ENCODE measurements around the gene SLC5A2.

Gene SLC5A2

DNA sequence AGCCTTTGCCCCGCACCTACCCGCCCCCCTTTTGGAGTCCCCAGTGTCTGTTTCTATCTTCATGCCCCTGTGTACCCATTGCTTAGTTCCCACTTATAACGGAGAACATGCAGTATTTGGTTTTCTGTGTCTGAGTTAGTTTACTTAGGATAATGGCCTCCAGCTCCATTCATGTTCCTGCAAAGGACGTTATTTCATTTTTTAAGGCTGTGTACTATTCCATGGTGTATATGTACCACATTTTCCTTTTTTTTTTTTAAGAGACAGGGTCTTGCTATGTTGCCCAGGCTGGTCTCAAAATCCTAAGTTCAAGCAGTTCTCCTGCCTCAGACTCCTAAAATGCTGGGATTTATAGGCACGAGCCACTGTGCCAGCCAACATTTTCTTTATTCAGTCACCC lies 15.1 kb upstream of the SLC5A2 start:
- no peak overlapping the region for H3K4me3 ChIP-seq (ENCODE audit: low read length)
- no peak for DNase-seq (ENCODE audit: low read depth)
- TF ChIP-seq, protein P1, sequence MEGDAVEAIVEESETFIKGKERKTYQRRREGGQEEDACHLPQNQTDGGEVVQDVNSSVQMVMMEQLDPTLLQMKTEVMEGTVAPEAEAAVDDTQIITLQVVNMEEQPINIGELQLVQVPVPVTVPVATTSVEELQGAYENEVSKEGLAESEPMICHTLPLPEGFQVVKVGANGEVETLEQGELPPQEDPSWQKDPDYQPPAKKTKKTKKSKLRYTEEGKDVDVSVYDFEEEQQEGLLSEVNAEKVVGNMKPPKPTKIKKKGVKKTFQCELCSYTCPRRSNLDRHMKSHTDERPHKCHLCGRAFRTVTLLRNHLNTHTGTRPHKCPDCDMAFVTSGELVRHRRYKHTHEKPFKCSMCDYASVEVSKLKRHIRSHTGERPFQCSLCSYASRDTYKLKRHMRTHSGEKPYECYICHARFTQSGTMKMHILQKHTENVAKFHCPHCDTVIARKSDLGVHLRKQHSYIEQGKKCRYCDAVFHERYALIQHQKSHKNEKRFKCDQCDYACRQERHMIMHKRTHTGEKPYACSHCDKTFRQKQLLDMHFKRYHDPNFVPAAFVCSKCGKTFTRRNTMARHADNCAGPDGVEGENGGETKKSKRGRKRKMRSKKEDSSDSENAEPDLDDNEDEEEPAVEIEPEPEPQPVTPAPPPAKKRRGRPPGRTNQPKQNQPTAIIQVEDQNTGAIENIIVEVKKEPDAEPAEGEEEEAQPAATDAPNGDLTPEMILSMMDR (conservative IDR thresholded peaks at IDR 0.05; ENCODE audit: low read depth, low read length) = no peak

DNA sequence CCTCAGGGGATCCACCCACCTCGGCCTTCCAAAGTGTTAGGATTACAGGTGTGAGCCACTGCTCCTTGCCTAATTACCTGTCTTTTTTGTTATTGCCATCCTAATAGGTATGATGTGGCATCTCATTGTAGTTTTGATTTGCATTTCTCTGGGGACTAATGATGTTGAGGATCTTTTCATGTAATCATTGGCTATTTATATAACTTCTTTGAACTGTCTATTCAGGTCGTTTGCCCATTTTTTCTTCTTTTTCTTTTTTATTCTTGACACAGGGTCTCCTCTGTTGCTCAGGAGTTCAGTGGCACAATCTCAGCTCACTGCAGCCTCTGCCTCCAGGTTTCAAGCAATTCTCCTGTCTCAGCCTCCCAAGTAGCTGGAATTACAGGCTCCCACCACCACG lies 12.3 kb upstream of the SLC5A2 start:
- H3K4me3 ChIP-seq (ENCODE audit: low read length) = no peak overlapping the region
- TF ChIP-seq, protein P1 (conservative IDR thresholded peaks at IDR 0.05; ENCODE audit: low read depth, low read length) = no peak
- no peak for DNase-seq (ENCODE audit: low read depth)

DNA sequence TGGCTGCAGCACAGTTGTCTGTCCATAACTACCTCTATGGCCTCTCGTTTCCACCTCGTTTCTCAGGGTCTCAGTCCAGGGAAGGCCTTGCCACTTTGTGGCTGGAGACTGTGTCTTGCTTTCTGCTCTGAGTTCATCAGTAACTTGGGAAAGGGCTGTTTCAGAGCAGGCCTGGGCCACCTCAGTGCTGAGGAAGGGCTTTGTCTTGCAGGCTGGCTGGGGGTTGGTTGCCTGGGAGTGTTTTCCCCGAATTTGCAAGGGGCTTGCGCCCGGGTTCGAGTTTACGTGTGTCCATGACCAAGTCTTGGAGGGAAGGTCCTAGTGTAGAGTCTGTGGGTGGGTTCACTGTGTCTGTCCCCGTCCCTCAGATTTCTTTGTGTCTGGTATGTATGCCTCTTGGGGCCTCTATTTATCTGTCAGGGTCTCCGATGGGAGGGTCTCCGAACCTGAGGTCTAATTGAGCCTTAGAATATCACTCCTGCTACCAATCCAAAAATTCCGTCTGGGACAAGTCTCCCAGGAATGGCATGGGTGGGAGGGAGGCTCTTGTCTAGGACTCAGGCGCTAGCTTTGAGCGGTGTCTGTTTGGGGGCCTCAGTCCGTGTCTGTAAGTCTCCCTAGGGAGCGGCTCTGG lies 11.6 kb upstream of the SLC5A2 start:
- peak overlapping the region; percentile 63 for H3K4me3 ChIP-seq (ENCODE audit: low read length)
- DNase-seq (ENCODE audit: low read depth) = no peak
- TF ChIP-seq, protein P1 (conservative IDR thresholded peaks at IDR 0.05; ENCODE audit: low read depth, low read length) = no peak

DNA sequence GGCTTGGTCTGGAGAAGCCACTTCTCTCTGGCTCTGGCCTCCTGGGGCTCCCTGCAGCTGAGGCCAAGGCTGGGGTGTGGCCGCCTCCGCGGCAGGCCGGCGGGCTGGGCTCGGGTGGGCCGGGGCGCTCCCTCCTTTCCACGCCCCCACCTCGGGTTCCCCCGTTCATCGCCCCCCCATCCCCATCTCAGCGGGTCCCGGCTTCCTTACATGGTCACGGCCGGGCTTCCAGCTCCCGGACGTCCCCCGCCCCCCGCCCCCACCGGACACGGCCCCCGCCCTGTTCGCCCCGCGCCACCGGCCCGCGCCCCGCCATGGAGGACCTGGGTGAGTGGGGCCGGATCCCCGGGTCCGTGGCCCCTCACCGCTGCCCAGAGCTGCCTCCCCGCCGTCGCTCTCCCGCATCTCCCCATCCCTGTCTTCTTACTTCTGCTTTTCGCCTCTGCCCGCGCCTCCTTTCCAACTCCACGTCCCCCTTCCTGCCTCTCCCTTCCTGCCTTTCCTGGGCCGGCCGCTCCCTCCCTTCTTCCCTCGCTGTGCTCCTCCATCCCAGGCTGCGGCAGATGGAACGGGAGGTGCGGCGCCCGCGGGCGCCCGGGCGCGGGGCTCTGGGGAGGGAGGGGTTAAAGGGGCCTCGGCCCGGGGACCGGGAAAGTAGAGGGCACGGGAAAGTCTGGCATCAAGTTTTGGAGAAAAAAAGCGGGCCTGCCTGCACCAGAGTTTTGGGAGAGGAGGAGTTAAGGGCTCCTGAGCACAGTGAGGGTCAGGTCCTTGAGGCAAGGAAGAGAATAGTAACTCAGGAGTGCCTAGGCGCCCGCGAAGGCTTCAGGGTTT lies 10.8 kb upstream of the SLC5A2 start, which contains the start of gene TGFB1I1:
Gene TGFB1I1 (plus strand): TSS at position 278 of the 834 bp plus-strand sequence. CDS start 37 bp downstream, at position 315.
- peak within 1 kb of the TSS; percentile 63 for H3K4me3 ChIP-seq (ENCODE audit: low read length)
- TF ChIP-seq, protein P1 (conservative IDR thresholded peaks at IDR 0.05; ENCODE audit: low read depth, low read length) = no peak
- DNase-seq (ENCODE audit: low read depth) = no peak

DNA sequence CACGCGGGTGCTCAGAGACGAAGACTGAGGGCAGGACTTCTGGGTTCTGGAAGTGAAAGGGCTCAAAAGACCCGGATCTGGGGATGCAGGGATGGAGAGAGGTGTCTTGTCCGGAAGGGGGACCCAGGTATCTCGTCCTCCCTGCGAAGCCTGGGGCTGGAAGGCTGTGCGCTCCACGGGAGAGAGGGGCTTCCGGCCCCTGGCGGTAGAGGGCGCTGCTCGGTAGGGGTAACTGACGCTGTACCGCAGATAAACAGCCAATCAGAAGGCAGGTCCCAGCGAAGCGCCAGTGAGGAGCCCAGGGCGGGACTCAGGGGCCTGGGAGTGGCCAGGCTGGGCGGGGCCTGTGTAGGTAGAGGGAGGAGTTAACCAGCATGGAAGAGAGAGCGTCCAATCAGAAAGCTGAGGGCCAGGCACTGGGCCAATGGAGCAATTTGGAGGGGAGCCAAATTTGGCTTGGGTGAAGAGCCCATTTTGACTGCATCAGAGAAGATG lies 10.2 kb upstream of the SLC5A2 start:
- DNase-seq (ENCODE audit: low read depth) = no peak
- TF ChIP-seq, protein P1 (conservative IDR thresholded peaks at IDR 0.05; ENCODE audit: low read depth, low read length) = peak; percentile 67
- H3K4me3 ChIP-seq (ENCODE audit: low read length) = peak overlapping the region; percentile 63

DNA sequence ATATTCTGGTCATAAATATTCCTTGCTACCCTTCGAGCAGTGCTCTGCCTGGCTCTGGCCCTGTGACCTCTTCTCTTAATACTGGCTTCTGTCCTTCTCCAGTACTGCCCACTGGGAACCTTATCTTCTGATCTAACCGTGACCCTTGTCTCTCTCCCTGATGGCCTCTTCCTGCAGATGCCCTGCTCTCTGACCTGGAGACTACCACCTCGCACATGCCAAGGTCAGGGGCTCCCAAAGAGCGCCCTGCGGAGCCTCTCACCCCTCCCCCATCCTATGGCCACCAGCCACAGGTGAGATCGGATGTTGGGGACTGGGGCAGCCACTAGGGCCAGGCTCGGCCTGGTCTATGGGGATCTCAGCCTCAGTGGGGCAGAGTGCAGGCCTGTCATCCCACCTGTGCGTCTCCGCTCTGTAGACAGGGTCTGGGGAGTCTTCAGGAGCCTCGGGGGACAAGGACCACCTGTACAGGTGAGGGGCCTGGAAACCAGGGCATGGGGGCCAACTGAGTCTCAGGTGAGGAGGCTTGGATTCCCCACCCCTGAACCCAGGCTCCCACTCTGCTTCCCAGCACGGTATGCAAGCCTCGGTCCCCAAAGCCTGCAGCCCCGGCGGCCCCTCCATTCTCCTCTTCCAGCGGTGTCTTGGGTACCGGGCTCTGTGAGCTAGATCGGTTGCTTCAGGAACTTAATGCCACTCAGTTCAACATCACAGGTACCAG lies 9.5 kb upstream of the SLC5A2 start:
- TF ChIP-seq, protein P1 (conservative IDR thresholded peaks at IDR 0.05; ENCODE audit: low read depth, low read length) = no peak
- H3K4me3 ChIP-seq (ENCODE audit: low read length) = no peak overlapping the region
- no peak for DNase-seq (ENCODE audit: low read depth)

All from retinal pigment epithelial cell (primary cell).